Left ventricle myocardium inferior (tissue), 1 donor: ENCODE data around the gene VASN. TPM values are rescaled to one million over a fixed set of nuclear protein-coding genes. Genes with fewer than 3 reads are reported as not detected.

Source experiments
- DNase-seq: peaks from one replicate; pipeline ENCODE4 v3.0.0-alpha.2; 2020
- H3K27ac ChIP-seq: fragments of 200-600 bp; replicated peaks from 2 replicates; pipeline ENCODE4 v1.8.0; 2021
- H3K27me3 ChIP-seq: fragments of 200-600 bp; 2 replicates; pipeline ENCODE4 v1.8.0; 2021; ENCODE audit warnings: low read depth
- H3K36me3 ChIP-seq: fragments of 200-600 bp; 2 replicates; pipeline ENCODE4 v1.8.0; 2021
- H3K4me1 ChIP-seq: fragments of 200-600 bp; 2 replicates; pipeline ENCODE4 v1.8.0; 2021
- H3K4me3 ChIP-seq: fragments of 200-600 bp; 2 replicates; pipeline ENCODE4 v1.8.0; 2021; ENCODE audit warnings: mild to moderate bottlenecking, moderate library complexity
- H3K9me3 ChIP-seq: fragments of 200-600 bp; replicated peaks from 2 replicates; pipeline ENCODE4 v1.8.0; 2021
- CTCF ChIP-seq: fragments of 200-600 bp; IDR thresholded peaks from 2 replicates; pipeline ENCODE4 v1.8.0; 2021; ENCODE audit warnings: antibody characterized with exemption, mild to moderate bottlenecking, borderline replicate concordance
- intact Hi-C: fragments of 100-400 bp; cut with micrococcal nuclease; formaldehyde crosslinking; loops from one replicate; pipeline ENCODE4 v1.11.0; 2022
- total RNA-seq: library from RNA; stranded (reverse); fragmentation: NEBNext Ultra II Directional; extraction: Animal tissue kit (Norgen Biotek cat#: 25700); gene quantifications from one replicate; pipeline ENCODE4 v1.2.1, GENCODE V29; 2021
- donor health status: DM: no; HTN: yes; CAD: no; lungs with severe emphysema.

VASN gene
- total RNA-seq, 1 donor from 2014 or later = 5.5 TPM

- DNase-seq = peak; percentile 32
- Histone ChIP-seq H3K36me3 (peaks cover 34% of the 10 kb centered on the region), H3K4me3 (no peak overlapping the region), H3K9me3 (no peaks in the 10 kb centered on the region), H3K27ac (no peak overlapping the region), H3K27me3 (no peaks in the 10 kb centered on the region), H3K4me1 (peaks cover 24% of the 10 kb centered on the region)
- intact Hi-C loops = no loop called here
- peak; percentile 58 for TF ChIP-seq CTCF
These were observed 32.8 kb downstream of the VASN start for GRCh38 chr16:4404247-4404966.

- H3K9me3 ChIP-seq = no peaks in the 10 kb centered on the region
- TF ChIP-seq CTCF = no peak
- H3K36me3 ChIP-seq = peaks cover 34% of the 10 kb centered on the region
- peaks cover 31% of the 10 kb centered on the region for H3K4me1 ChIP-seq
- H3K4me3 ChIP-seq = no peak overlapping the region
- DNase-seq = no peak
- H3K27me3 ChIP-seq = no peaks in the 10 kb centered on the region
- no peak overlapping the region for H3K27ac ChIP-seq
- intact Hi-C loops = no loop called here
These were observed 33.5 kb downstream of the VASN start for GRCh38 chr16:4404967-4405696.

- peaks cover 34% of the 10 kb centered on the region for H3K36me3 ChIP-seq
- no peak overlapping the region for H3K4me3 ChIP-seq
- DNase-seq = peak; percentile 48
- peak overlapping the region; percentile 59 for H3K27ac ChIP-seq
- no peaks in the 10 kb centered on the region for H3K9me3 ChIP-seq
- H3K27me3 ChIP-seq = no peaks in the 10 kb centered on the region
- H3K4me1 ChIP-seq = peaks cover 45% of the 10 kb centered on the region
- intact Hi-C loops = no loop called here
- TF ChIP-seq CTCF = no peak
These were observed 36.1 kb downstream of the VASN start for GRCh38 chr16:4407543-4408322.

- Histone ChIP-seq H3K27ac (peak overlapping the region; percentile 59), H3K36me3 (peaks cover 30% of the 10 kb centered on the region), H3K9me3 (no peaks in the 10 kb centered on the region), H3K4me3 (no peak overlapping the region), H3K4me1 (peaks cover 46% of the 10 kb centered on the region), H3K27me3 (no peaks in the 10 kb centered on the region)
- DNase-seq = no peak
- TF ChIP-seq CTCF = no peak
- intact Hi-C loops = no loop called here
These were observed 36.7 kb downstream of the VASN start for GRCh38 chr16:4408323-4408690.

GRCh38 chr16:4409081-4409932 lies 37.7 kb downstream of the VASN start:
- peaks cover 28% of the 10 kb centered on the region for H3K36me3 ChIP-seq
- H3K27me3 ChIP-seq = no peaks in the 10 kb centered on the region
- no peak for DNase-seq
- H3K27ac ChIP-seq = peak overlapping the region; percentile 59
- H3K9me3 ChIP-seq = no peaks in the 10 kb centered on the region
- H3K4me1 ChIP-seq = peaks cover 48% of the 10 kb centered on the region
- TF ChIP-seq CTCF = peak; percentile 25
- H3K4me3 ChIP-seq = no peak overlapping the region
- intact Hi-C loops = no loop called here
